RWPE1 (cell line): Measurements from ENCODE around the gene MAEA.

Experiments
- CTCF ChIA-PET: fragments of 350-600 bp; sonication (Branson Sonifier 250); formaldehyde crosslinking; extraction: SDS; loops from one replicate; lab custom pipeline; 2021; lab: Yijun Ruan, JAX
- POLR2A ChIA-PET: fragments of 400-600 bp; formaldehyde crosslinking; extraction: SDS; loops from one replicate; lab custom pipeline; 2020; ENCODE audit warnings: antibody characterized with exemption; ENCODE audit not compliant: low non-redundant PET; lab: Yijun Ruan, JAX
- DNase-seq: peaks from one replicate; pipeline ENCODE4 v3.0.0; 2012; ENCODE audit warnings: low spot score
- H3K27ac ChIP-seq: fragments of 450-650 bp; 2 replicates; pipeline ENCODE4 v1.5.1; 2017
- CTCF ChIP-seq: fragments of 450-650 bp; conservative IDR thresholded peaks from 2 replicates; pipeline ENCODE4 v1.5.1; 2017; ENCODE audit warnings: low read depth, mild to moderate bottlenecking

Gene MAEA

GRCh38 chr4:1353186-1354055 lies 63.7 kb downstream of the MAEA start:
- CTCF ChIA-PET = interaction anchor here (2.1 kb wide), 1 partner anchor 252 kb away, joined by 11 read pairs; no protein-coding TSS in a partner anchor
- no peak for TF ChIP-seq CTCF
- DNase-seq = no peak
- POLR2A ChIA-PET = no interaction called here
- no peak overlapping the region for H3K27ac ChIP-seq

GRCh38 chr4:1354136-1354982 lies 64.7 kb downstream of the MAEA start:
- ChIA-PET CTCF (interaction anchor here (0.6 to 2.1 kb wide), 3 partner anchors 195 to 277 kb away, joined by 3 to 11 read pairs (median 3); no protein-coding TSS in a partner anchor), POLR2A (no interaction called here)
- no peak overlapping the region for H3K27ac ChIP-seq
- no peak for DNase-seq
- no peak for TF ChIP-seq CTCF

GRCh38 chr4:1354983-1355275 lies 65.2 kb downstream of the MAEA start:
- POLR2A ChIA-PET = no interaction called here
- no peak overlapping the region for H3K27ac ChIP-seq
- no peak for DNase-seq
- CTCF ChIA-PET = interaction anchor here (0.6 to 0.9 kb wide), 3 partner anchors 194 to 725 kb away, joined by 3 to 4 read pairs (median 3); no protein-coding TSS in a partner anchor
- no peak for TF ChIP-seq CTCF

- ChIA-PET CTCF (interaction anchor here (0.6 to 1.2 kb wide), 4 partner anchors 18 to 726 kb away, joined by 3 to 4 read pairs (median 4); no protein-coding TSS in a partner anchor), POLR2A (no interaction called here)
- no peak overlapping the region for H3K27ac ChIP-seq
- TF ChIP-seq CTCF = no peak
- no peak for DNase-seq
These were observed 65.7 kb downstream of the MAEA start for GRCh38 chr4:1355378-1355777.

- CTCF ChIA-PET = interaction anchor here (0.6 to 1.4 kb wide), 7 partner anchors 9 to 275 kb away, joined by 3 to 9 read pairs (median 3); no protein-coding TSS in a partner anchor
- POLR2A ChIA-PET = no interaction called here
- TF ChIP-seq CTCF = peak; percentile 82
- H3K27ac ChIP-seq = no peak overlapping the region
- DNase-seq = peak; percentile 22
These were observed 66.7 kb downstream of the MAEA start for GRCh38 chr4:1356181-1356998.
